Measurements from ENCODE around the gene CHMP3. TPM values are rescaled to one million over a fixed set of nuclear protein-coding genes. Genes with fewer than 3 reads are reported as not detected.

Gene CHMP3
- total and polyA plus RNA-seq, 12 donors: 26.1 to 203 (median 96.3) TPM

GRCh38 chr2:86513948-86514660, 49.1 kb downstream of the CHMP3 start:
- 93 to 97% (median 96%) methylated on average over 5 of the region's 5 CpGs for WGBS, 4 donors
- no peak for TF ChIP-seq POLR2A (IDR thresholded peaks at IDR 0.05)
- no peak for TF ChIP-seq CTCF (IDR thresholded peaks at IDR 0.05)
- Histone ChIP-seq H3K27ac (no peak overlapping the region), H3K27me3 (no peaks in the 10 kb centered on the region), H3K9me3 (replicated peaks in 1 of 3) (no peaks in the 10 kb centered on the region), H3K36me3 (replicated peaks in 1 of 2) (peaks cover 0 to 5% of the 10 kb centered on the region in 2 donors), H3K4me3 (no peak overlapping the region), H3K4me1 (replicated peaks in 1 of 2) (no peaks in the 10 kb centered on the region)
- intact Hi-C loops (cut with DNase I): no loop called here
- no peak for DNase-seq

GRCh38 chr2:86512892-86513291, 50.4 kb downstream of the CHMP3 start:
- Histone ChIP-seq H3K27me3 (no peaks in the 10 kb centered on the region), H3K4me3 (no peak overlapping the region), H3K27ac (no peak overlapping the region), H3K4me1 (replicated peaks in 1 of 2) (no peaks in the 10 kb centered on the region), H3K36me3 (replicated peaks in 1 of 2) (peaks cover 0 to 17% of the 10 kb centered on the region in 2 donors), H3K9me3 (replicated peaks in 1 of 3) (no peaks in the 10 kb centered on the region)
- no peak for DNase-seq
- WGBS, 4 donors: 90 to 97% (median 94%) methylated on average over 2 of the region's 2 CpGs
- intact Hi-C loops (cut with DNase I): no loop called here
- TF ChIP-seq POLR2A (IDR thresholded peaks at IDR 0.05): no peak
- no peak for TF ChIP-seq CTCF (IDR thresholded peaks at IDR 0.05)

GRCh38 chr2:86512034-86512433, 51.2 kb downstream of the CHMP3 start:
- no peak for TF ChIP-seq CTCF (IDR thresholded peaks at IDR 0.05)
- no peak for TF ChIP-seq POLR2A (IDR thresholded peaks at IDR 0.05)
- Histone ChIP-seq H3K4me3 (no peak overlapping the region), H3K4me1 (replicated peaks in 1 of 2) (no peaks in the 10 kb centered on the region), H3K9me3 (replicated peaks in 1 of 3) (no peaks in the 10 kb centered on the region), H3K36me3 (replicated peaks in 1 of 2) (peaks cover 0 to 25% of the 10 kb centered on the region in 2 donors), H3K27me3 (no peaks in the 10 kb centered on the region), H3K27ac (no peak overlapping the region)
- intact Hi-C loops (cut with DNase I): no loop called here
- no peak for DNase-seq
- 92 to 96% (median 94%) methylated on average over 4 of the region's 4 CpGs for WGBS, 4 donors

- WGBS, 4 donors: 80 to 97% (median 95%) methylated on average over 4 of the region's 4 CpGs
- intact Hi-C loops (cut with DNase I): no loop called here
Observed at GRCh38 chr2:86510436-86510933, 52.8 kb downstream of the CHMP3 start.

More at GRCh38 chr2:86510436-86510933, 52.8 kb downstream of the CHMP3 start:
- Histone ChIP-seq H3K36me3 (replicated peaks in 1 of 2) (peaks cover 0 to 34% of the 10 kb centered on the region in 2 donors), H3K4me3 (no peak overlapping the region), H3K9me3 (replicated peaks in 1 of 3) (no peaks in the 10 kb centered on the region), H3K27ac (no peak overlapping the region), H3K27me3 (no peaks in the 10 kb centered on the region), H3K4me1 (replicated peaks in 1 of 2) (no peaks in the 10 kb centered on the region)
- TF ChIP-seq POLR2A (IDR thresholded peaks at IDR 0.05) (no peak), CTCF (IDR thresholded peaks at IDR 0.05) (no peak)
- DNase-seq: no peak

All from adrenal gland (tissue), 12 donors.